CD4-positive, alpha-beta T cell treated with Interferon alpha-2 for 1 hour (primary cell): ENCODE data around the gene SLC25A22.

Experiments
- DNase-seq, 2 donors: peaks; one replicate each; pipeline ENCODE4 v3.0.0-alpha.2; 2020 to 2022

The SLC25A22 gene

GRCh38 chr11:802693-803466, 4.8 kb upstream of the SLC25A22 start:
- DNase-seq, result no peak

- no peak for DNase-seq
Observed at GRCh38 chr11:802018-802617, 4.0 kb upstream of the SLC25A22 start.

GRCh38 chr11:801097-801780, 3.2 kb upstream of the SLC25A22 start:
- no peak for DNase-seq

GRCh38 chr11:800473-800872, 2.4 kb upstream of the SLC25A22 start:
- no peak for DNase-seq

- DNase-seq, result no peak
Observed at GRCh38 chr11:799641-800316, 1.7 kb upstream of the SLC25A22 start.

- DNase-seq, result peak; percentile 80 to 88
Observed at GRCh38 chr11:797296-798092, 587 bp downstream of the SLC25A22 start.

GRCh38 chr11:796565-797295, 1.4 kb downstream of the SLC25A22 start:
- DNase-seq, result no peak

- peak; percentile 76 to 83 for DNase-seq
Observed at GRCh38 chr11:795634-796564, 2.2 kb downstream of the SLC25A22 start.

- no peak for DNase-seq
Observed at GRCh38 chr11:794766-795633, 3.1 kb downstream of the SLC25A22 start.

- DNase-seq, result no peak
Observed at GRCh38 chr11:794013-794765, 3.9 kb downstream of the SLC25A22 start.

- no peak for DNase-seq
Observed at GRCh38 chr11:793556-793955, 4.5 kb downstream of the SLC25A22 start.

- DNase-seq, result no peak
Observed at GRCh38 chr11:792873-793272, 5.2 kb downstream of the SLC25A22 start.

GRCh38 chr11:792535-792821, 5.6 kb downstream of the SLC25A22 start:
- no peak for DNase-seq

- DNase-seq, result no peak
Observed at GRCh38 chr11:791658-792534, 6.2 kb downstream of the SLC25A22 start.

- no peak for DNase-seq
Observed at GRCh38 chr11:790721-791564, 7.1 kb downstream of the SLC25A22 start.

GRCh38 chr11:789943-790342, 8.1 kb downstream of the SLC25A22 start, which contains the start of gene CEND1:
CEND1 (minus strand) TSS chr11:790090; CDS start chr11:788576, 1,514 bp downstream.
- peak; percentile 15 to 53 for DNase-seq
